Activated CD4-positive, alpha-beta memory T cell treated with anti-CD3 and anti-CD28 coated beads for 36 hours (primary cell): ENCODE measurements around the gene SLC25A3. TPM values are rescaled to one million over a fixed set of nuclear protein-coding genes. Genes with fewer than 3 reads are reported as not detected.
"Not testable (repeated sequence)": the region's sequence is repeated elsewhere in the genome, so short reads cannot be mapped to it uniquely, and the experiment has no call there.

ENCODE experiments used
- CTCF ChIA-PET: fragments of 350-600 bp; sonication (Branson Sonifier 250); formaldehyde crosslinking; loops from one replicate; lab custom pipeline; 2021; ENCODE audit warnings: antibody characterized with exemption, inconsistent platforms; lab: Charles Lee
- POLR2A ChIA-PET: fragments of 350-600 bp; sonication (Branson Sonifier 250); formaldehyde crosslinking; loops from one replicate; lab custom pipeline; 2021; ENCODE audit warnings: antibody characterized with exemption; lab: Charles Lee
- DNase-seq: peaks from one replicate; pipeline ENCODE4 v3.0.0-alpha.2; 2020
- H3K27ac Mint-ChIP-seq: one replicate; pipeline ENCODE4 v1.8.0; 2021; ENCODE audit warnings: mixed read lengths
- H3K27me3 Mint-ChIP-seq: one replicate; pipeline ENCODE4 v1.8.0; 2021; ENCODE audit warnings: mixed read lengths
- H3K36me3 Mint-ChIP-seq: one replicate; pipeline ENCODE4 v1.8.0; 2021; ENCODE audit warnings: mixed read lengths
- H3K4me1 Mint-ChIP-seq: one replicate; pipeline ENCODE4 v1.8.0; 2021; ENCODE audit warnings: low read depth, mixed read lengths
- H3K4me3 Mint-ChIP-seq: one replicate; pipeline ENCODE4 v1.8.0; 2021; ENCODE audit warnings: mild to moderate bottlenecking, mixed read lengths
- H3K9me3 Mint-ChIP-seq: one replicate; pipeline ENCODE4 v1.8.0; 2021; ENCODE audit warnings: mixed read lengths
- intact Hi-C: fragments of 100-400 bp; cut with micrococcal nuclease; formaldehyde crosslinking; loops from one replicate; pipeline ENCODE4 v1.15.1; 2023
- total RNA-seq, 2 experiments: library from RNA; stranded (reverse); gene quantifications; one replicate each; pipeline ENCODE4 v1.2.3, GENCODE V29; 2021

Gene SLC25A3
- total RNA-seq, 2 experiments from 2014 or later, result 584 to 620 TPM

- H3K4me3 Mint-ChIP-seq, POLR2A ChIA-PET, H3K27me3 Mint-ChIP-seq, H3K36me3 Mint-ChIP-seq, DNase-seq, H3K9me3 Mint-ChIP-seq, H3K4me1 Mint-ChIP-seq, H3K27ac Mint-ChIP-seq, intact Hi-C loops: not testable (repeated sequence)
- CTCF ChIA-PET, result interaction anchor here (1.2 kb wide), 1 partner anchor 10 kb away, joined by 4 read pairs; no protein-coding TSS in a partner anchor
Measured at GRCh38 chr12:98576795-98577194, 16.7 kb upstream of the SLC25A3 start.

DNA sequence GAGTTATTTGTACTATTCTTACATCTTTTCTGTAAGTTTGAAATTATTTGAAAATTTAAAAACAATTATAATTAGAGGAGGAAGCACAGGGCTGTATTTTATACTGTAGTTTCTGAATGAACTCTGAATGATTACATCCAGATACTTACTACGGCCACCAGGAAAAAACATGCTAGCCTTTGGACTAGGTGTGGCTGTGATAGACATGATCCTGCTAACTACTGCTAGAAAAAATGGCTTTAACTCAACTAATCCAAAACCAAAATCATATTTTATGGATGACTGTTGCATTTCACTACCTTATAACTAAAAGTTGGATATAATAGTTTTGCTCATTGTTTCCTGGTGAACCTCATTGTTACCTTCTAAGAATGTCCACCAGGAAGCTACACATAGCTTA, 15.1 kb upstream of the SLC25A3 start:
- Mint-ChIP-seq H3K4me3 (no peak overlapping the region), H3K27me3 (no peaks in the 10 kb centered on the region), H3K4me1 (no peaks in the 10 kb centered on the region), H3K9me3 (no peaks in the 10 kb centered on the region), H3K27ac (no peak overlapping the region), H3K36me3 (no peaks in the 10 kb centered on the region)
- DNase-seq, result no peak
- ChIA-PET CTCF (interaction anchor here (1.2 kb wide), 1 partner anchor 11 kb away, joined by 3 read pairs; no protein-coding TSS in a partner anchor), POLR2A (interaction anchor here (0.7 kb wide), 1 partner anchor 98 kb away, joined by 3 read pairs; no protein-coding TSS in a partner anchor)
- intact Hi-C loops, result no loop called here

- Mint-ChIP-seq H3K27me3 (no peaks in the 10 kb centered on the region), H3K27ac (no peak overlapping the region), H3K9me3 (no peaks in the 10 kb centered on the region), H3K4me1 (no peaks in the 10 kb centered on the region), H3K36me3 (no peaks in the 10 kb centered on the region), H3K4me3 (no peak overlapping the region)
- intact Hi-C loops, result no loop called here
- ChIA-PET POLR2A (interaction anchor here (0.7 kb wide), 1 partner anchor 97 kb away, joined by 3 read pairs; no protein-coding TSS in a partner anchor), CTCF (interaction anchor here (1.2 kb wide), 1 partner anchor 12 kb away, joined by 3 read pairs; no protein-coding TSS in a partner anchor)
- no peak for DNase-seq
Measured at GRCh38 chr12:98578821-98579220, 14.7 kb upstream of the SLC25A3 start.

- no peak for DNase-seq
- CTCF ChIA-PET, result interaction anchor here (1.2 kb wide), 1 partner anchor 12 kb away, joined by 3 read pairs; no protein-coding TSS in a partner anchor
- H3K4me3 Mint-ChIP-seq, result no peak overlapping the region
- no peaks in the 10 kb centered on the region for H3K27me3 Mint-ChIP-seq
- no peaks in the 10 kb centered on the region for H3K36me3 Mint-ChIP-seq
- no peaks in the 10 kb centered on the region for H3K4me1 Mint-ChIP-seq
- no peaks in the 10 kb centered on the region for H3K9me3 Mint-ChIP-seq
- POLR2A ChIA-PET, result interaction anchor here (0.7 kb wide), 1 partner anchor 97 kb away, joined by 3 read pairs; no protein-coding TSS in a partner anchor
- intact Hi-C loops, result no loop called here
- no peak overlapping the region for H3K27ac Mint-ChIP-seq
Measured at GRCh38 chr12:98579347-98579746, 14.1 kb upstream of the SLC25A3 start.

DNA sequence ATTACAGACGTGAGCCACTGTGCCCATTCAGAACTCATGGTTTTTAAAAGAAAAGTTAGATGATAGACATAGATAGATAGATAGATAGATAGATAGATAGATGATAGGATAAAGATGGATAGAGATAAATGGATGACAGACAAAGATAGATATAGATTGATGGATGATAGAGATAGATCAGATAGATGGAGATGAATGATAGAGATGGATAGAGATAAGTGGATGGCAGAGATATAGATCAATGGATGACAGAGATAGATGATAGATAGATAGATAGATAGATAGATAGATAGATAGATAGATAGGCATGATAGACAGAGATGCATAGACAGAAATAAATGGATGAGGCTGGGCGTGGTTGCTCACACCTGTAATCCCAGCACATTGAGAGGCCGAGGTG, 13.7 kb upstream of the SLC25A3 start:
- no peak for DNase-seq
- Mint-ChIP-seq H3K9me3 (no peaks in the 10 kb centered on the region), H3K4me3 (no peak overlapping the region), H3K27me3 (no peaks in the 10 kb centered on the region), H3K36me3 (no peaks in the 10 kb centered on the region), H3K27ac (no peak overlapping the region), H3K4me1 (no peaks in the 10 kb centered on the region)
- ChIA-PET POLR2A (no interaction called here), CTCF (no interaction called here)
- intact Hi-C loops, result no loop called here

- Mint-ChIP-seq H3K4me3 (no peak overlapping the region), H3K9me3 (no peaks in the 10 kb centered on the region), H3K27me3 (no peaks in the 10 kb centered on the region), H3K4me1 (no peaks in the 10 kb centered on the region), H3K27ac (no peak overlapping the region), H3K36me3 (no peaks in the 10 kb centered on the region)
- CTCF ChIA-PET, result no interaction called here
- intact Hi-C loops, result no loop called here
- no peak for DNase-seq
- POLR2A ChIA-PET, result no interaction called here
Measured at GRCh38 chr12:98580695-98581094, 12.8 kb upstream of the SLC25A3 start.

GRCh38 chr12:98581101-98581500, 12.4 kb upstream of the SLC25A3 start:
- POLR2A ChIA-PET, result no interaction called here
- intact Hi-C loops, result no loop called here
- CTCF ChIA-PET, result no interaction called here
- Mint-ChIP-seq H3K4me1 (no peaks in the 10 kb centered on the region), H3K4me3 (no peak overlapping the region), H3K27me3 (no peaks in the 10 kb centered on the region), H3K27ac (no peak overlapping the region), H3K9me3 (no peaks in the 10 kb centered on the region), H3K36me3 (no peaks in the 10 kb centered on the region)
- DNase-seq, result no peak

GRCh38 chr12:98582093-98582492, 11.4 kb upstream of the SLC25A3 start:
- CTCF ChIA-PET, result no interaction called here
- DNase-seq, result no peak
- intact Hi-C loops, result no loop called here
- no peak overlapping the region for H3K4me3 Mint-ChIP-seq
- POLR2A ChIA-PET, result no interaction called here
- H3K9me3 Mint-ChIP-seq, result no peaks in the 10 kb centered on the region
- no peaks in the 10 kb centered on the region for H3K36me3 Mint-ChIP-seq
- no peaks in the 10 kb centered on the region for H3K4me1 Mint-ChIP-seq
- no peaks in the 10 kb centered on the region for H3K27me3 Mint-ChIP-seq
- no peak overlapping the region for H3K27ac Mint-ChIP-seq

- CTCF ChIA-PET, result interaction anchor here (0.8 kb wide), 1 partner anchor 20 kb away, joined by 3 read pairs; no protein-coding TSS in a partner anchor
- Mint-ChIP-seq H3K4me3 (no peak overlapping the region), H3K27ac (no peak overlapping the region), H3K9me3 (no peaks in the 10 kb centered on the region), H3K4me1 (peaks cover 2% of the 10 kb centered on the region), H3K27me3 (no peaks in the 10 kb centered on the region), H3K36me3 (no peaks in the 10 kb centered on the region)
- POLR2A ChIA-PET, result no interaction called here
- intact Hi-C loops, result no loop called here
- no peak for DNase-seq
Measured at GRCh38 chr12:98587084-98587483, 6.4 kb upstream of the SLC25A3 start.

GRCh38 chr12:98591209-98591608, 2.3 kb upstream of the SLC25A3 start:
- H3K4me1 Mint-ChIP-seq, result peaks cover 17% of the 10 kb centered on the region
- no peak for DNase-seq
- no peak overlapping the region for H3K4me3 Mint-ChIP-seq
- no peaks in the 10 kb centered on the region for H3K27me3 Mint-ChIP-seq
- CTCF ChIA-PET, result interaction anchor here (1.0 kb wide), 1 partner anchor 25 kb away, joined by 3 read pairs; no protein-coding TSS in a partner anchor
- POLR2A ChIA-PET, result no interaction called here
- H3K9me3 Mint-ChIP-seq, result no peaks in the 10 kb centered on the region
- peaks cover 18% of the 10 kb centered on the region for H3K36me3 Mint-ChIP-seq
- intact Hi-C loops, result loop anchor here (5.0 kb wide), 1 partner anchor 44 kb away; no protein-coding TSS in a partner anchor
- H3K27ac Mint-ChIP-seq, result no peak overlapping the region

- intact Hi-C loops, result loop anchor here (1.0 to 5.0 kb wide), 5 partner anchors 26 to 90 kb away; partner anchors contain the start of gene IKBIP
- H3K4me1 Mint-ChIP-seq, result peaks cover 25% of the 10 kb centered on the region
- no peak for DNase-seq
- H3K27me3 Mint-ChIP-seq, result no peaks in the 10 kb centered on the region
- H3K27ac Mint-ChIP-seq, result peak overlapping the region; percentile 97
- H3K4me3 Mint-ChIP-seq, result peak overlapping the region; percentile 91
- no peaks in the 10 kb centered on the region for H3K9me3 Mint-ChIP-seq
- peaks cover 30% of the 10 kb centered on the region for H3K36me3 Mint-ChIP-seq
- POLR2A ChIA-PET, result interaction anchor here (0.6 to 5.5 kb wide), 12 partner anchors 10 to 149 kb away, joined by 3 to 40 read pairs (median 4); partner anchors contain the start of genes APAF1, IKBIP and TMPO
- CTCF ChIA-PET, result interaction anchor here (0.7 to 5.1 kb wide), 8 partner anchors 18 to 77 kb away, joined by 3 to 42 read pairs (median 3); no protein-coding TSS in a partner anchor
Measured at GRCh38 chr12:98592825-98593322, 612 bp upstream of the SLC25A3 start.

DNA sequence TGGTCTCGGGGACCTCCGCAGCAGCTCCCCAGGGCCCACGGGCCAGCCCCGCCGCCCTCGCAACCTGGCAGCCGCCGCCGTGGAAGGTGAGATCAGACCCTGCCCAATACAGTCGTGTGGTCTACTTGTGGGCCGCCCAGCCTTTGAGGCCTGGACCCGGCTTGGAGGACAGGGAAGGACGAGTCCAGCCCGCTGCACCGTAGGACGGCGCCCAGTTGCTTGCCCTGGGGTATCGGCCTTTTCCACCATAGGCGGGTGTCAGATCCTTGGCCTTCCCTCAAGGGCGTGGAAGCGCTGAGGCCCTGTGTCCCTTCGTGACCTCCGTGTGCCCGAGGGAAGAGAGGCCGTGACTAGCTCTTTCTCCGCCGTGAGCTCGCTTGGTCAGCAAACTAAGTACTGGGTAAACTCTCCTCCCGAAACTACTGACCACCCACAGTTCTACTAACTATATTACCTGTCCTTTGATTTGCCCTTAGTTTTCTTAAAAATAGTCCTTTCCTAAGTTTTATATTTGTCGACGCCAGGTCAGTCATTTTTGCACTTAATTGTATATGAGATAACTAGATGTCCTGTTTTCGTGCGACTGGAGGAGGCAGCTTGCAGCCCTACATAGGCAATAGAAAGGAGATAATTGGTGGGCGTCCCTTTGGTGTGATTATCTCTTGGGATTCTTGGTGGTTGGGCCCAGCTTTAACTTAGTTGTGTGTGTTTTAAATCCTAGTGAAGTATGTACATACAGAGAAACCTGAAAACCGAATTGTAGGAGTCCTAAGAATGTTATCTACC, 757 bp downstream of the SLC25A3 start:
- H3K27me3 Mint-ChIP-seq, result no peaks in the 10 kb centered on the region
- CTCF ChIA-PET, result interaction anchor here (0.6 to 5.1 kb wide), 6 partner anchors 28 to 385 kb away, joined by 3 to 42 read pairs (median 5); no protein-coding TSS in a partner anchor
- H3K9me3 Mint-ChIP-seq, result no peaks in the 10 kb centered on the region
- no peak for DNase-seq
- POLR2A ChIA-PET, result interaction anchor here (0.6 to 5.5 kb wide), 15 partner anchors 9 to 148 kb away, joined by 3 to 40 read pairs (median 4); partner anchors contain the start of genes APAF1, IKBIP and TMPO
- peak overlapping the region; percentile 97 for H3K27ac Mint-ChIP-seq
- peak overlapping the region; percentile 91 for H3K4me3 Mint-ChIP-seq
- peaks cover 29% of the 10 kb centered on the region for H3K4me1 Mint-ChIP-seq
- H3K36me3 Mint-ChIP-seq, result peaks cover 39% of the 10 kb centered on the region
- intact Hi-C loops, result loop anchor here (2.0 to 5.0 kb wide), 2 partner anchors 47 to 1545 kb away; no protein-coding TSS in a partner anchor
